Neural progenitor cell (in vitro differentiated cells): ENCODE results near the gene LDAH.

ENCODE experiments used
- EZH2 ChIP-seq: fragments of 200-600 bp; sonication (generic); IDR thresholded peaks from 2 replicates; pipeline ENCODE4 v1.6.1; 2017; ENCODE audit warnings: antibody characterized with exemption, mild to moderate bottlenecking, moderate library complexity
- EZH2phosphoT487 ChIP-seq: fragments of 200-600 bp; sonication (generic); IDR thresholded peaks from 2 replicates; pipeline ENCODE4 v1.6.1; 2017; ENCODE audit warnings: antibody characterized with exemption
- TF ChIP-seq, protein P1 (sequence below): fragments of 200-600 bp; sonication (generic); IDR thresholded peaks from 2 replicates; pipeline ENCODE4 v1.5.1; 2017; ENCODE audit warnings: antibody characterized with exemption, mild to moderate bottlenecking

GRCh38 chr2:20762945-20763683 lies 59.8 kb downstream of the LDAH start:
- TF ChIP-seq, protein P1, sequence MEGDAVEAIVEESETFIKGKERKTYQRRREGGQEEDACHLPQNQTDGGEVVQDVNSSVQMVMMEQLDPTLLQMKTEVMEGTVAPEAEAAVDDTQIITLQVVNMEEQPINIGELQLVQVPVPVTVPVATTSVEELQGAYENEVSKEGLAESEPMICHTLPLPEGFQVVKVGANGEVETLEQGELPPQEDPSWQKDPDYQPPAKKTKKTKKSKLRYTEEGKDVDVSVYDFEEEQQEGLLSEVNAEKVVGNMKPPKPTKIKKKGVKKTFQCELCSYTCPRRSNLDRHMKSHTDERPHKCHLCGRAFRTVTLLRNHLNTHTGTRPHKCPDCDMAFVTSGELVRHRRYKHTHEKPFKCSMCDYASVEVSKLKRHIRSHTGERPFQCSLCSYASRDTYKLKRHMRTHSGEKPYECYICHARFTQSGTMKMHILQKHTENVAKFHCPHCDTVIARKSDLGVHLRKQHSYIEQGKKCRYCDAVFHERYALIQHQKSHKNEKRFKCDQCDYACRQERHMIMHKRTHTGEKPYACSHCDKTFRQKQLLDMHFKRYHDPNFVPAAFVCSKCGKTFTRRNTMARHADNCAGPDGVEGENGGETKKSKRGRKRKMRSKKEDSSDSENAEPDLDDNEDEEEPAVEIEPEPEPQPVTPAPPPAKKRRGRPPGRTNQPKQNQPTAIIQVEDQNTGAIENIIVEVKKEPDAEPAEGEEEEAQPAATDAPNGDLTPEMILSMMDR = no peak
- TF ChIP-seq EZH2 (no peak), EZH2phosphoT487 (no peak)
